HG03378 (cell line): ENCODE results near the gene SLC25A40.

Experiments used
- ATAC-seq: cut with Tn5 transposase; IDR thresholded peaks from one replicate; pipeline ENCODE4 v1.9.1; 2021; ENCODE audit warnings: mild to moderate bottlenecking, moderate library complexity; ENCODE audit not compliant: unreplicated experiment

SLC25A40 gene

DNA sequence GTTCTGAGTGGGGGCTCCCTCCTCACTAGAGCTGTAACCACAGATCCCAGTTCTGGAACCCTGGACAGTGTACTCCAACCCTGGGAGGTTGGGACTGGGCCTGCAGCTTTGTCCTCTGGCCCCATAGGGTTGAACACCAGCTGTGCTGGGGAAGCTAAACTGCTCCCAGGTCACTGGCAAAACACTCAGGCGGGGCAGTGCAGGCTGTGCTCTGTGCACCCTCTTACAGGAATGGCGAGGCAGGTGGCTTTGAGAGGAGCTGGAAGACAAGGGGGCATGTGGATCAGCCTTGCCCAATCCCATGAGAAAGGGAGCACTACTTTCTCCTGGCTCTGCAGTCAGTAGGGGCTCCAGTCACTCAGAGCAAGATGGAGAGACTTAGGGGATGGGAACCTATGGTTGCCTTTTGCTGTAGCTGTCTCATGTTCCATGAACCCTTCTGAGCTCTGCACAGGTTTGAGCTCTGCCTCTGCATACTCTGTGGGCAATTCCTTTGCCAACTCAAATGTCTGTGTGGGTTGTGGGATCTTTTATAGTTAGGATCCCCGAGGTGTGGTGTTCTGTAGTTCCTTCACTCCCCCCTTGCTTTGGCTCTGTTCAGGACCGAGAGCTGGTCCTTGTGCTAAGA is 90.7 kb downstream of the SLC25A40 start:
- no peak for ATAC-seq

DNA sequence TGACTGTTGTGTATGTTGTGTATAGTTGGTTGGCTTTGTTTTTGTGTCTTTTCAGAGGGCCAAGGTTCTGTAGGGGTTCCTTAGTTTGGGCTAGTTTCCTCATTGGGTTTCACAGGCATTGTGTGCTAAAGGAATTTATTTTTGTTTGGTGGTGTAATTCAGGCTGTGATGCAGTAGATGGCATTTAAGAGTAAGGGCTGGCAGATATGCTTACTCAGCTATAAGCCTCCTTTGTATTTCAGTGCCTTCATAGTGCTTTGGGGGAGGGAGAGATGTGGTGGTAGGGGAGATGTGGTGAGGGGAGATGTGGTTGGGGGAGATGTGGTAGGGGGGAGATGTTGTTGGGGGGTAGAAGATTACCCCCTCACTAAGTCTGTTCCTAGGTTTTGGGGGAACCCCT is 91.7 kb downstream of the SLC25A40 start:
- ATAC-seq: no peak
